Activated CD4-positive, CD25-positive, alpha-beta regulatory T cell treated with anti-CD3 and anti-CD28 coated beads, Interleukin-2, amount 50 U/mL, for 24 hours (primary cell): ENCODE data around the gene FTCD.
"Not testable (repeated sequence)": the region's sequence is repeated elsewhere in the genome, so short reads cannot be mapped to it uniquely, and the experiment has no call there.

Experiments used
- ATAC-seq, 2 donors: fragments of 150-1000 bp; cut with Tn5 transposase; one replicate each; pipeline ENCODE4 v1.10.0; 2021; ENCODE audit warnings: mild to moderate bottlenecking in 1 of 2, moderate library complexity in 1 of 2

Gene FTCD, protein sequence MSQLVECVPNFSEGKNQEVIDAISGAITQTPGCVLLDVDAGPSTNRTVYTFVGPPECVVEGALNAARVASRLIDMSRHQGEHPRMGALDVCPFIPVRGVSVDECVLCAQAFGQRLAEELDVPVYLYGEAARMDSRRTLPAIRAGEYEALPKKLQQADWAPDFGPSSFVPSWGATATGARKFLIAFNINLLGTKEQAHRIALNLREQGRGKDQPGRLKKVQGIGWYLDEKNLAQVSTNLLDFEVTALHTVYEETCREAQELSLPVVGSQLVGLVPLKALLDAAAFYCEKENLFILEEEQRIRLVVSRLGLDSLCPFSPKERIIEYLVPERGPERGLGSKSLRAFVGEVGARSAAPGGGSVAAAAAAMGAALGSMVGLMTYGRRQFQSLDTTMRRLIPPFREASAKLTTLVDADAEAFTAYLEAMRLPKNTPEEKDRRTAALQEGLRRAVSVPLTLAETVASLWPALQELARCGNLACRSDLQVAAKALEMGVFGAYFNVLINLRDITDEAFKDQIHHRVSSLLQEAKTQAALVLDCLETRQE

DNA sequence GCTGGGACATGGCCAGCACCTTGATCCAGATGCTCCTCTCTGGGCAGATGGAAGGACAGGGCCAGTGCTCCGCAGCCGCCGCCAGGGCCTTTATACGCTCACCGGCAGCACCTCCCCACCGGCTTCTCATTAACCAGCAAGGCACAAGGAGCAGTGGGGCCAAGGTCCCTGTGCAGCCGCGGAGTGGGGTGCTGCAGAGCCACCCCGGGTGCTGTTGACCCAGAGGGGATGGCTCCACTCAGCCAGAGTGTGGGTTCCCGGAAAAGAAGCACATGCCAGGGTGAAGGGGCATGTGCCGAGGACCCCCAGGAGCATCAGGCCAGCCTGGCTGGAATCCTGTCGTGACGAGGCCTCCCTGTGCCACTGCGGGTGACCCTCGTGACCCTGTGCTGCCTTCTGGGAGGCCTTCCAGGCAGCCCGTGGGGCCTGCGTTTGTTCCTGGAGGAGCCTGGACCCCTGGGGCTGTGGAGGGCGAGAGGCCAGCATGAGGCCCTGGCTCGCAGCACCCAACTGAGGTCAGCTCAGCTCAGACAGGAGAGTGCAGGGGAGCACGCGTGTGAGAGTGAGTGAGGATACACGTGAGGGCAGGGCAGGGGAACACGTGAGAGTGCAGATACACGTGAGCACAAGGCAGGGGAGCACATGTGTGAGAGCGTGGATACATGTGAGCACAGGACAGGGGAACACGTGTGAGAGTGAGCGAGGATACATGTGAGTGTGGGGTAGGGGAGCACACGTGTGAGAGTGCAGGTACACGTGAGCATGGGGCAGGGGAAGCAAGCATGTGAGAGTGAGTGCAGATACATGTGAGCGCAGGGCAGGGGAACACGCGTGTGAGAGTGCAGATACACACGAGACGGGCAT, at the start of gene FTCD:
Gene FTCD, minus strand, starts transcription at position 66 of the 864 bp plus-strand sequence. Its CDS starts 56 bp downstream, at position 10.
- no peak for ATAC-seq

DNA sequence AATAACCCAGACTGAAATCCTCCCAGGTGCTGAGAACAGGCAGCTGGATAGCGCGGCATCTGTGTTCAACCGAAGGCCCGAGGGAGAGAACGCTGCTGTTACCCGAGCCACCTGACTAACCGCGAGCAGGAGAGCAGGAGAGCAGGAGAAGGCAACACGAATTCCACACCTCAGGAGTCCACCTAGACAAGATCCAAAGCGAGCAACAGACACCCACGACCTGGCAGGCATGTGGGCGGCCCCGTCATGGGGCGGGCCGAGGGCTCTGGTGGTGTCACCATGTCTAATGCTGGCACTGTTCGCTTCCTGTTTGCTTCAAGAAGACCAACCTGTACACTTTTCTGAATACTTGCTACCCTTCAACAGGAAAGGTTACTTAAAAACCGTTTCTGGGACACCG, 49.8 kb upstream of the FTCD start:
- no peak for ATAC-seq

DNA sequence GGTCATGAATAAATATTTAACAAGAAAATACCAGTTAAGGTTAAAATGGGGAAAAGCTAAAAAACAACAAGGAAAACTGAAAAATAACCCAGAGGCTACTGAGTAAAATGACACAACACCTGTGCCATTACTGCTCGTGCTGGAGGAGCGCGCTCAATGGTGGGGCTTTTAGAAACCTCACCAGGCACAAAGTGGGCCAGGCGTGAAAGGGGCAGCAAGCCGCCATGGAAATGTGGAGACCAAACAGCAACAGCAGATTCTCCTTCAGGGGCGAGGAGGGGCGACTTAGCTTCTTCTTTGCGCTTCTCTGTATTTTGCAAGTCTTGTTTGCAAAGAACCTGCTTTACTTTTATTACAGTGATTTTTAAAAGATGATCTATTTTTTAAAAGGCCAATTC, 47.8 kb upstream of the FTCD start:
- no peak for ATAC-seq

DNA sequence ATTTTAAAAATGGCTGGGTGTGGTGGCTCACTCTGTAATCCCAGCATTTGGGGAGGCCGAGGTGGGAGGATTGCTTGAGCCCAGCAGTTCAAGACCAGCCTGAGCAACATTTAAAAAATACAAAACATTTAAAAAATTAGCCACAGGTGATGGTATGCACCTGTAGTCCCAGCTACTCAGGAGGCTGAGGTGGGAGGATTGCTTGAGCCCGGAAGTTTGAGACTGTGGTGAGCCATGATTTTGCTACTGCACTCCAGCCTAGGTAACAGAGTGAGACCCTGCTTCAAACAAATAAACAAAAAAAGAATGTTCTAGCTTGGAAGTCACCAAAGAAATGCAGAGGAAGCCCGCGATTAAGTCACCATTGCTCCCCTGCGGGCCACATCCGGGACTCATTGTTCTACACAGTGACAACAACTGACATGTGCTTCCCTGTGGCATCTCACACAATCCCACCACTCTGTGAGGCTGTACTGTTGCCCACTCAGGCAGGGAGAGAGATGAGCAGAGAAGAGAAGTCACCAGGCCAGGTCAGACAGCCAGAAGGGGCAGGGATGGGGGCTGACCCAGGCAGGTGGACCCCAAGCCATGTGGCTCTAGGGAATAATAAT, 47.3 kb upstream of the FTCD start:
- no peak for ATAC-seq

DNA sequence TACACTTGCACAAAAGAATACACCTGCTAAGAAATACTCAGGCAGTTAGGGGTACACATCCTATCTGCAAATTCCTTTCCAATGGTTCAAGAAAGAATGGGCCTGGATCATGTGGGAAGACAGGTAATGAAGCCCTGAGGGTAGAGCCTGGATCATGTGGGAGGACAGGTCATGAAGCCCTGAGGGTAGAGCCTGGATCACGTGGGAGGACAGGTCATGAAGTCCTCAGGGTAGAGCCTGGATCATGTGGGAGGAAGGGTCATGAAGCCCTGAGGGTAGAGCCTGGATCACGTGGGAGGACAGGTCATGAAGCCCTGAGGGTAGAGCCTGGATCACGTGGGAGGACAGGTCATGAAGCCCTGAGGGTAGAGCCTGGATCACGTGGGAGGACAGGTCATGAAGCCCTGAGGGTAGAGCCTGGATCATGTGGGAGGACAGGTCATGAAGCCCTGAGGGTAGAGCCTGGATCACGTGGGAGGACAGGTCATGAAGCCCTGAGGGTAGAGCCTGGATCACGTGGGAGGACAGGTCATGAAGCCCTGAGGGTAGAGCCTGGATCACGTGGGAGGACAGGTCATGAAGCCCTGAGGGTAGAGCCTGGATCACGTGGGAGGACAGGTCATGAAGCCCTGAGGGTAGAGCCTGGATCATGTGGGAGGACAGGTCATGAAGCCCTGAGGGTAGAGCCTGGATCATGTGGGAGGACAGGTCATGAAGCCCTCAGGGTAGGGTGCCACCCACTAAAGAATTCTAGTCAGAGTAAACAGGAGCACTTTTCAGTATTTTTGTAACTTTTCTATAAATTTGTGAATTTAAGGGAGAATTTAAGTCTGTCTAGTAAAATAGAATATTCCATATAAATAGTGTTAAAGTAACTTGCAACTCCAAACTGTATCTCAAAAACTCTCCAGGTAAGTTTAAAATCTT, 45.8 kb upstream of the FTCD start:
- ATAC-seq, result not testable (repeated sequence)

DNA sequence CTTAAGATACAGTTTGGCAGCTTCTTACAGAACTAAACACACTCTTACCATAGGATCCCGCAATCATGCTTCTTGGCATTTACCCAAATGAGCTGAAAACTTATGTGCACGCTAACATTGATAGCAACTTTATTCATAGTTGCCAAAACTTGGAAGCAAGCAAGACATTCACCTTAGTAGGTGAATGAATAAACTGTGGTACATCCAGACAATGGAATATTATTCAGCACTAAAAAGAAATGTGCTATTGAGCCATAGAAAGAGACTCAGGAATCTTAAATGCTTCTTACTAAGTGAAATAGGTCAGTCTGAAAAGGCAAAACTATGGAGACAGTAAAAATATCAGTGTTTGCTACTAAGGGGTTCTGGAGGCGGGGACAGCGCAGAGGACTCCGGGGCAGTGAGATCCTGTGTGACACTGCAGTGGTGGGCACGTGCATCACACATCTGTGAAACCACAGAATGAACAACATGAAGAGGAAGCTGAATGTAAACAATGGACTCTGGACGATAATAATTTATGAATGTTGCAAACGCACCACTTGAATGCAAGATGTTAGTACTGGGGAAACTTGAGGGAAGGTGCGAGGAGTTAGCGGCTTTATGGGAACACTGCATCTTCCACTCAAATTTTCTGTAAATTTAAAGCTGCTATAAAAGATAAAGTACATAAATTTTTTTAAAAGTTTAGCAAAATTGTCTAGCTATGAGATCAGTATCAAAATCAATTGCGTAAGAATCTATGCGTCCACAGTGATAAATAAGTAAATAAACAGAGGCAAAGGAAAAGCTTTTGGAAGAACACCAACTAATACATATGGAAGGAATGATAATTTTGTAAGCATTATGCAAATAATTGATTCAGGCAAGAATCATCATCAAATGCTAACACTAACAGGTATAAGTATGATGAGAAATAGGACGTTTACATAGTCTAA, 44.3 kb upstream of the FTCD start:
- ATAC-seq, result no peak

DNA sequence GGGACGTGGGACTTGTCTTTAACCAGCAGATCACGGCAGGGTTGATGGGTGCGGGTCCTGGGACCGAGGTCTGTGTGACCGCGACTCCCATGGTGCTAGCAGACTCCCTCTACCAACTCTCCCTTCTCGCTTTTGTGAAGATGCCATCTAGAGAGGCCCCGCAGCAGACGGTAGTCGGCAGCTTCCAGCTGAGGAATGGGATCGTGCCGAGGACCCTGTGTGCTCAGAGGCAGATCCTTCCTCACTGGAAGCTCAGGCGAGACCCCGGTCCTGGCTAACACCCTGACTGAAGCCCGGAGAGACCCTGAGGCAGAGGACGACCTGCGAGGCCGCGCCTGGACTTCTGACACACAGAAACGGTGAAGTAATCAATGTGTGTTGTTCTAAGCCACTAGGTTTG, 41.4 kb upstream of the FTCD start:
- ATAC-seq, result no peak

DNA sequence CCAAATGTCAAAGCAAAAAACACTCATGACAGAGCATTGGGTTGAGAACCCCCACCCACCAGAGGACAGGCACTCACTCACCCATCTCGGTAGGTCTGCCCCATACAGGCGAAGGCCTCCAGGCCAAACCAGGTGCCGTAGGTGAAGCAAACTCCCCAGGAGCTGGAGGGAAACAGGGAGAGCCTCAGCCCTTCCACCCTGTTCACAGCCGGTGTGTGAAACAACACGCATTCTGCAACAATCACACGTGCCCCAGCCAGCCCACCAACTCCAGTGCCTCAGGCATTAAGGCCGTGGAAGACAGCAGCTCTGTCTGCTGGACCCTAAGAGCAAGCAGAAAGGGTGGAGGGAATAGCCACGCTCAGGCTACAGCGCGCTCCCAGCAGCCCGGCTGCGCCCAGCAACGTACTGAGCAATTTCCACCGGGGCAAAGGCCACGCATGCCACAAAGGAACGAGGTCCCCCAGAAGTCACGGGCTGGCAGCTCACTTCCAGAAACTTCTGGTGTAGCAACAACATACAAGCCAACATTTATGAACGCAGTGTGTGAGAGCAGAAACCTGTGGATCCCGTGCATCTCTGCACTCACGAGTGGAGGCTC, 40.3 kb upstream of the FTCD start:
- no peak for ATAC-seq

DNA sequence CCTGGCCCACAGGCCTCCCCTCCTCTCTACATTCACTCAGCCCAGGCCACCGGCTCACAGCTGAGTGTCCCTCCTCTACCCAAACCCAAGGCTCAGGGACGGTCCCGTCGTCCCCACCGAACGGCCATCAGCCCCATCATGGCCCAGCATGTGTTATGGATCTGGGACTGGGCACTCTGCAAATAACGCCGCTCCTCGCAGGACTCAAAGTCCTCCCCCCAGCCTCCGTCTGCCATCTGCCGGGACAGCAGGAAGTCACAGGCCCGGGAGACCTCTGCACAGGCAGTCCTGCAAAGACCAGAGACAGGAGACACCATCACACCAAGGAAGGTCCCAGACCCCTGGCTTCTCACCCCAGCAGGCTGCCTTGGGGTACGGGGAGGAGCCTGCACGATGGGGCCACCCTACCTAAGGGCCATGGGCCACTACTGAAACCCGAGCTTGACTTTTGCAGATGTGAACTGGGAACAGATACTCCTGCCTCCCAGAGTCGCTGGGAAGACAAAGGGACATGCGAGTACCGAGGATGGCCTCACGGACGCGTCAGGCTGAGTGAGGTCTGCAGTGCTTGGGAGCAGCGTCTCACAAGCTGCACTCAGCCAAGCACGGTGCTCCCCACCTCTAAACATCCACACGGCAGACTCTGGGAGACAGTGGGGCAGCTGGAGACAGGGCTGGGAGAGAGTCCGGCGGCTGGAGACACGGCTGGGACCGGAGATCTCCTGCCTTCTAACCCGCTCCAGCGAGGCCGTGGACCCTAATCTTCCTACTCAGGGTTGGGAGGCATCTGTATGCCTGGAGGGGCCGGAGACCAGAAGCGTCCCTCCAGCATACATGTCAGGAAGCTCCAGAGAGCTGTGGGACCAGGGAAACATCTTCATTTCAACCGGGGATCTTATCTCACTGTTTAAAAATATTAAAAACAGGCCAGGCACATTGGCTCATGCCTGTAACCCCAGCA, 39.3 kb upstream of the FTCD start:
- ATAC-seq, result no peak

DNA sequence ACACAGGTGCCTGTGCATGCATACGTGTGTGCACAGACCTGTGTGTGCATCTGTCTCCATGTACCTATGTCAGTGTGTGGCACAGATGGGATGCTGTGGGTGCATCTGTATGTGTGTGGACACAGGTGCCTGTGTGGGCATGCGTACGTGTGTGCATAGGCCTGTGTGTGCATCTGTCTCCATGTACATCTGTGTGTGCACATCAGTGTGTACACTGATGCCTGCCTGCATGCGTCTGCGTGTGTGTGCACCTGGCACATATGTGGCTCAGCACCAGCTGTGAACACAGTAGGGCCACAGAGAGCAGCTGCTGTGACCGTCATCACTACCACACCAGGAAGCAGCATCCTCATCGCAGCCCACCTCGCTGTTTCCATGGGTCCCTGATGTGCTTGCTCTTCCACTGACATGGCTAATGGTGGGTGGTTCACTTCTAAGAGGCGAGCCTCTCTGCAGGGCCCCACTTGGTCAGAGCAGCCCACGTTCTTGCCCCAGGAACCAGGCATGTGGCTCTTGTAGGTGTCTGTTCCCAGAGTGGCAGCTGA, 38.5 kb upstream of the FTCD start:
- ATAC-seq, result no peak

DNA sequence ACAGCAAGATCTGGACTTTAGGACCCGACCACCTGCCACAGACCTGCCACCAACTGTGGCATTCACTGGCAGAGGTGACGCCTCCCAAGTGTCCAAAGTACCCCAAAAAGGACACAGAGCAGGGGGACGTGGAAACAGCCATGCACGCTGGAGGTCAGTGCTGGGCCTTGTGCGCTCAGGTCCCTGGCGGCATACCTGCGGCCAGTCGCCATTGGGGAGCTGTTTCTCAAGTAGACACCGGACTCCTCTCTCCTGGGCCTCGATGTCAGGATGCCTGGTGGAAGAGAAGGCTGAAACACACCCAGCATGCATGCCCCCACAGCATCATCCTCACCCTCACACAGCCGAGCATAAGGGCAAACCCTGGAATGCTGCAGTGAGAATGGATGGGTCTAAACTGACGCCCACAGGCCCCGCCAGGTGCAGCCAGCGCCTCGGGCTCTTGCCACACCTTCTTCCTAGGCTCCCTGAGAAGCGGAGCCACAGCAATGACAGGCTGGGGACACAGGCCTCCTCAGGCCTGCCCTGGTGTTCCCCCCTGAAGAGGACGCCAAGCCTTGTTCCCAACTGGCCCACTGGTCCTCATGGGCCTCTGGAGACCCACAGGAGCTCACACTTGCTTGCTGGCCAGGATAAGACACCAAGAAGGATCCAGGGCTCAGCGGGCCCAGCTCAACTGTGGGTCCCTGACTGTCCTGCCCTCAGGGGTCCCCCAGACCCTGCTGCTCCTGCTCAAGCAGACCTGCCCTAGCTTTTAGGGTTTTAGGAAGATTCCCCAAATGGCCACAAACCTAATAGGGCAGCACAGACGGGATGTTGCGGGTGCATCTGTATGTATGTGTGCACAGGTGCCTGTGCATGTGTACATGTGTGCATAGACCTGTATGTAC, 36.6 kb upstream of the FTCD start:
- no peak for ATAC-seq

DNA sequence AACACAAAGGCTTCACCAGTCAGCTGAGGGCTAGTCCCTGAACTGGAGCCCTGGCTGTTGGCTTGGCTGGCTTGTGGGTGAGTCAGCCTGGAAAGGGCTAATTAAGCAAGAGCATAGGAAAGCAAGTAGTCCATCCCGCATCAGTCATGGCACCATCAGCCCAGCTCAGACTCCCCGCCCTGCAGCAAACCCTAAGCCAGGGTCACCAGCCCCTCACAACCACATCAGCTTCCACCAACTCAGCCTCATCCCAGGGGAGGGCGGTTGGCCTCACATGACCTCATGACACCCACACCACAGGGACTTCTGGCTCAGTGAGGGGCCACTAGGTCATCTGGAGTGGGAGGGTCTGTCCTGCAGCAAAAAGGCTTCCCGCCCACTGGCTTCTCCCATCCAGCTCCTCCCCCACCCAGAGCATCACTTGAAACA, 35.9 kb upstream of the FTCD start:
- ATAC-seq, result no peak

DNA sequence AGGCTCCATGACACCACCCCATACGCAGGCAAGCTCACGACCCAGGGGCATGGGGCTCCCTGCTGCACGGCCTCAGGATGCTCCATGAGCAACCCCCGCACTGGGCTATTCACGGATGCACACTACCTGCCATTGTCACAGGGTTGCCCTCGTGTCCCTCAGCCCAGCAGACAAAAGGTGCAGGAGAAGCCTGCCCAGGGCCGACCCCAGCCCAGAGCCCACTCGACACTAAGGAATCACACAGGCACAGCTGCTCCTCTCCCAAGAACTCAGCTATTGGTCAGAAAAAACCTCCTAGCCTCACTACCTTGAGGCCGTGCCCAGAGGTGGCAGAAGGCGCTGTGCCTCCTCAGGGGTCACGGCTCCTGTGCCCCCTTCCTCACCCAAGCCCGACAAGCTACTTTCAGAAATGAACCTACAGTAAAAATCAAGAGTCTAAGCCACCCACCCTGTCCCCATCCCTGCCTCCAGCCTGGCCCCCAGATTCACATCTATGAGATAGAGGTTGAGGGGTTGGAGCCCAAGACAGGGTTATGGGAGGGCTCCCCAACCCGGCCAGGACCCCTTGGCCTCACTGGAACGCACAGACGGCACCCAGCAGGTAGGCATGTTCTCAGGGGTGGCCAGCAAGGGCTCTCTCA, 35.2 kb upstream of the FTCD start:
- ATAC-seq, result no peak

DNA sequence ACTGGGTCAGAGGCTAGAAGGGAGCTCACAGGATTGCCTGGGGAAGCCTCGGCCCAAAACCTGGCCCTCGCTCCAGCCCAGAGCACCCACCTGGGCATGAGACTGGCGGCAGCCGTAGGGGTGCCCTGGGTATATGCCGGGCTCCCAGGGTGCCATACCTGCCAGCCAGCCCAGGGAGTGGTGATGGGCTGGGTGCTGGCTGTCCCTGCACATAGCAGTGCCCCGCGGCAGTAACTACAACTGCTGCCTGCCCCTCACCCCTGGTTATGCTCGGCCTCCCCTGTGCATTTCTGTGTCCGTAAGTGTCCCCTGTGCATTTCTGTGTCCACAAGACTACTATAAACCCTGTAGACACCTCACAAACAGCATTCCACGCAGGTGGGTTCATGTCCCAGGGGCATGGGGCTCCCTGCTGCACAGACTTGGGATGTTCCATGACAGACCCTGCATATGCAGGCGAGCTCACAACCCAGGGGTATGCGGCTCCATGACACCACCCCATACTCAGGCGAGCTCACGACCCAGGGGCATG, 34.6 kb upstream of the FTCD start:
- no peak for ATAC-seq

DNA sequence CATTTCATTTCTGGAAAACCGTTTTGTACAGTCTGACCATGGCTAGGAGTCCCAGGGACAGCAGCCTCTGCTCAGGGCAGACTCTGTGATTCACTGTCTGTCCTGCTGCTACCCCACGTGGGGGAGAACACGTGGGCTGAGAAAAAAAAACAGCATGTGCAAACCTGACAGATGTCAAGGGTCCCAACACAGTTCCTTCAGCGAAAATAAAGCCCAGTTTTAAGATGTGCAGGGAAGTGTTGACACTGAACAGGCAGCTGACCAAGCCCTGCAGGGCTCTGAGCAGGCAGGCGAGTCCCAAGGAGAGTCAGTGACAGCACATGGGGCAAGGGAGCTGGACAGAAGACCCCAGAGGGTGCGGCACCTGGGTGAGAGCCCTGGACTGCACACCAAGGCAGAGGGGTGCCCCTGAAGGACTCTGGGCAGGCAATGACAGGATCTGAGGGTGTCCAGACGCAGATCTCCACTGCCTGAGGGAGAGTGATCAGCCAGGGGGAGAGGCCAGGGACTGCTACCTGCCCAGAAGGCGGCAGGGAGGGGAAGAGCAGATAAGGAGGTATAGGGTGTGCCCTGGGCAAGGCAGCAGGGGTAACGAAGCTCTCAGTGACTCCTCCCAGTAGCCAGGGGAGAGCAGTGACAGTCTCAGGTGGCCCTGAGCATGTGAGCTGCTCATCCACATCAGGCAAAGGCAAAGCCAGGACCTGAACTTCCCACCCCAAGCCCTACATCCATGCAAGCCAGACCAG, 34.0 kb upstream of the FTCD start:
- no peak for ATAC-seq
